Common myeloid progenitor, CD34-positive (primary cell): Measurements from ENCODE around the gene ADAMTS12.

Experiments
- CTCF ChIA-PET: fragments of 350-600 bp; sonication (Branson Sonifier 250); formaldehyde crosslinking; loops from one replicate; lab custom pipeline; 2021; ENCODE audit warnings: antibody characterized with exemption; lab: Charles Lee
- POLR2A ChIA-PET: fragments of 350-600 bp; sonication (Branson Sonifier 250); formaldehyde crosslinking; loops from one replicate; lab custom pipeline; 2021; ENCODE audit warnings: antibody characterized with exemption; lab: Charles Lee
- DNase-seq, 3 donors: peaks; one replicate each; pipeline versions ENCODE4 v3.0.0 to v3.0.0-alpha.2; 2013
- H3K27ac ChIP-seq, 2 experiments: 1 replicate in 1 of 2; 2 replicates in 1 of 2; pipeline ENCODE4 v1.7.0; 2013; ENCODE audit warnings: inconsistent platforms in 2 of 2, low read length in 2 of 2, mild to moderate bottlenecking in 2 of 2, low read depth in 1 of 2, moderate library complexity in 1 of 2; ENCODE audit not compliant: severe bottlenecking in 2 of 2, insufficient read depth in 1 of 2, poor library complexity in 1 of 2
- H3K27me3 ChIP-seq, 5 experiments: replicated peaks in 2 of 5; 1 replicate in 3 of 5; 2 replicates in 2 of 5; pipeline versions ENCODE4 v1.6.1 to v1.7.0; 2013; ENCODE audit warnings: low read length in 4 of 5, mild to moderate bottlenecking in 2 of 5, moderate library complexity in 2 of 5, inconsistent platforms in 1 of 5; ENCODE audit not compliant: insufficient read depth in 5 of 5, control insufficient read depth in 4 of 5
- H3K36me3 ChIP-seq, 4 experiments: 1 replicate in 2 of 4; 2 replicates in 2 of 4; pipeline versions ENCODE4 v1.6.1 to v1.7.0; 2013; ENCODE audit warnings: low read length in 3 of 4, control low read depth in 1 of 4, mild to moderate bottlenecking in 1 of 4; ENCODE audit not compliant: control insufficient read depth in 4 of 4, insufficient read depth in 4 of 4
- H3K4me1 ChIP-seq, 4 experiments: 1 replicate in 3 of 4; 2 replicates in 1 of 4; pipeline versions ENCODE4 v1.6.1 to v1.7.1; 2013; ENCODE audit warnings: low read length in 3 of 4, mild to moderate bottlenecking in 3 of 4, control low read depth in 1 of 4, inconsistent platforms in 1 of 4, moderate library complexity in 1 of 4; ENCODE audit not compliant: control insufficient read depth in 4 of 4, insufficient read depth in 4 of 4; ENCODE audit errors: control extremely low read depth in 1 of 4
- H3K4me3 ChIP-seq, 7 experiments: 1 replicate in 4 of 7; 2 replicates in 3 of 7; pipeline versions ENCODE4 v1.5.1 to v1.7.0; 2013; ENCODE audit warnings: mild to moderate bottlenecking in 7 of 7, low read length in 6 of 7, moderate library complexity in 6 of 7, inconsistent platforms in 2 of 7, low read depth in 2 of 7, control low read depth in 1 of 7; ENCODE audit not compliant: insufficient read depth in 4 of 7, control insufficient read depth in 1 of 7; ENCODE audit errors: extremely low read depth in 1 of 7
- H3K9me3 ChIP-seq, 5 experiments: 1 replicate in 4 of 5; 2 replicates in 1 of 5; pipeline versions ENCODE4 v1.6.1 to v1.7.1; 2013; ENCODE audit warnings: low read length in 4 of 5, mild to moderate bottlenecking in 2 of 5, inconsistent platforms in 1 of 5, low read depth in 1 of 5, moderate library complexity in 1 of 5; ENCODE audit not compliant: control insufficient read depth in 4 of 5, insufficient read depth in 2 of 5; ENCODE audit errors: control extremely low read depth in 1 of 5
- WGBS: methylation state at CpG from one replicate; pipeline ENCODE4 v1.1.5; 2013; ENCODE audit not compliant: insufficient coverage; 5-methylcytosine and 5-hydroxymethylcytosine counted together

The ADAMTS12 gene

DNA sequence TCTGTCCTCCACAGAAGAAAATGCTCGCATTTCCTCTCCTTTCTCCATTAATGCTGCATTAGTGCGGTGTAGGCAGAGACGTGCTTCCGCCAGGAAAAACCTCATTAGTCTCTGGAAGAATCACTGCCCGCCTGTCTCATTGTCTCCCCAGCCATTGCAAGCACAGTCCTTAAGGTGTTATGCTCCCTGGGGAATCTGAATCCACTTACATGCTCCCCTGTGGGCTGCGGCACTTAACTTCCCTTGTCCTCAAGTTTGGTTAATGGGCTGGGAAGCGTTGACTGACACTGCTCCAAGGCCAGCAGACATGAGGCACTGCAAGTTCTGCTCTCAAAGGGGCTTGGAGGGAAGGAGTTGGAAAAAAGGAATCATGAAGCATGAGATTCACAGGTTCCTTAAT is 409.5 kb downstream of the ADAMTS12 start:
- Histone ChIP-seq H3K36me3 (peaks cover 0 to 3% (median 0%) of the 10 kb centered on the region in 4 experiments), H3K27me3 (no peaks in the 10 kb centered on the region), H3K4me1 (no peaks in the 10 kb centered on the region), H3K9me3 (no peaks in the 10 kb centered on the region), H3K4me3 (no peak overlapping the region), H3K27ac (no peak overlapping the region)
- POLR2A ChIA-PET, result no interaction called here
- CTCF ChIA-PET, result no interaction called here
- WGBS, result 96% methylated on average over 6 of the region's 7 CpGs
- DNase-seq, result no peak

DNA sequence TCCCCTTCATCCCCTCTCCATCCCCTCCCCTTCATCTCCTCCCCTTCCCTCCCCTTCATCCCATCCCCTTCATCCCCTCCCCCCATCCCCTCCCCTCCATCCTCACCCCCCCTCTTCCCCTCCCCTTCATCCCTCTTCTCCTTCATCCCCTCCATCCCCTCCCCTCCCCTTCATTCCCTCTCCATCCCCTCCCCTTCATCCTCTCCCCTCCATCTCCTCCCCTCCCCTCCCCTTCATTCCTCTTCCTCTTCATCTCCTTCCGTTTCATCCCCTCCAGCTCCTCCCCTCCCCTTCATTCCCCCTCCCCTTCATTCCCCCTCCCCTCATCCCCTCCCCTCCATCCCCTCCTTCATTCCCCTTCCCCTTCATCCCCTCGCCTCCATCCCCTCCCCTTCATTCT is 410.9 kb downstream of the ADAMTS12 start:
- DNase-seq, result no peak
- no peaks in the 10 kb centered on the region for H3K4me1 ChIP-seq
- H3K36me3 ChIP-seq, result peaks cover 5 to 13% (median 10%) of the 10 kb centered on the region in 4 experiments
- H3K27ac ChIP-seq, result no peak overlapping the region
- ChIA-PET CTCF (no interaction called here), POLR2A (no interaction called here)
- WGBS, result no CpG with 5 or more reads among the region's 2 CpGs
- H3K9me3 ChIP-seq, result peaks cover 0 to 5% (median 0%) of the 10 kb centered on the region in 5 experiments
- no peaks in the 10 kb centered on the region for H3K27me3 ChIP-seq
- H3K4me3 ChIP-seq, result no peak overlapping the region

DNA sequence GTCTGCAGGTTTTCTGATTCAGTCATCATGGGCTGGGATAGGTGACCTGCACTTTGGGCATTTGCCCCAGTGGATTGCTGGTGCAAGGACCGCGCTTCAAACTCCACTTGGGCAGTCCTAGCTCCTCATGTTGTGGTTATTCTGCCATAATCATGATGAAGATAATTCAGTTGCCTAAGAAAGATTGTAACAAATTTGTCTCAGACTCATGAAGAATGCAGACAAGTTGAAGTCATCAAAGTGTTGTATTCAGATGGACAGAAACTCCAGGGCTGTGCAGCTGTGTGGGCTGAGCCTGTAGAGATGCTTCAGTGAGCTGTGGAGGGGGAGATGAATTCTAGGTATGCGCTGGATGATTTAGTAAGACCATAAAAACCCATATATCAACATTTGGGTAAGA is 412.5 kb downstream of the ADAMTS12 start:
- no peak for DNase-seq
- H3K4me1 ChIP-seq, result no peaks in the 10 kb centered on the region
- CTCF ChIA-PET, result no interaction called here
- H3K9me3 ChIP-seq, result peaks cover 1 to 12% (median 4%) of the 10 kb centered on the region in 5 experiments
- POLR2A ChIA-PET, result no interaction called here
- no peak overlapping the region for H3K4me3 ChIP-seq
- no peaks in the 10 kb centered on the region for H3K27me3 ChIP-seq
- peaks cover 7 to 27% (median 18%) of the 10 kb centered on the region in 4 experiments for H3K36me3 ChIP-seq
- H3K27ac ChIP-seq, result no peak overlapping the region
- 92% methylated on average over 2 of the region's 3 CpGs for WGBS

DNA sequence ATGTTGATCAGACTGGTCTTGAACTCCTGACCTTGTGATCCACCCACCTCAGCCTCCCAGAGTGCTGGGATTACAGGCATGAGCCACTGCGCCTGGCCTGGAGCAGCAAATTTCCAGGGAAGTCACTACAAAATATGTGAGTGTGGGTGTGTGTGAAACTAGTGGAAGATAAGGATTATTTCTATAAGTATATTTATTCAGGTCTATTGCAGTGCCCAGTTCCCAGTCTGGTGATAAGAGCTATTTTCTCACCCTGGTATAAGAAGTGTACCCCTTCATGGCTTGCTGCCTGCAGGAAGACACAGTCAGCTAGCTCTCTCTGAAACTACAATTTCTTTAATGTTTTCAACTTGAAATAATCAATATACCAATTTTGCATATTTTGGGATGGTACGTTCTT is 414.0 kb downstream of the ADAMTS12 start:
- WGBS, result no CpG with 5 or more reads among the region's 2 CpGs
- CTCF ChIA-PET, result interaction anchor here (1.0 kb wide), 1 partner anchor 16 kb away, joined by 3 read pairs; no protein-coding TSS in a partner anchor

DNA sequence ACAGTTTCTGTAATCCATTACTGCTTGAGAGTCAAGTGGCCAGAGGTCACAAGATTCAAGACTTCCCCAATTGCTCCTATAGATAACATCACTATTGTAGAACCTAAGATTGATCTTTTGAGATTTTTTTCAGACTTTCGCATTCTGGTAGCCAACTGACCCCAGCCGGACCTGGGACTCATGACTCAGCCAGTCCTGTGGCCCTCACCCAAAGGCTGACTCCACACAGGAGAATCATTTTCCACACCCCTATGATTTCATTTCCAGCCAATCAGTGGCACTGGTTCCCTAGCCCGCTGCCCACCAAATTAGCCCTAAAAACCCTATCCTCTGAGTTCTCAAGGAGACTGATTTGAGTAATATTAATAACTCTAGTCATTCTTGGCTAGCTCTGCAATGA is 414.8 kb downstream of the ADAMTS12 start:
- DNase-seq, result no peak
- H3K4me3 ChIP-seq, result no peak overlapping the region
- H3K27ac ChIP-seq, result no peak overlapping the region
- 100% methylated on average over 2 of the region's 3 CpGs for WGBS
- peaks cover 2 to 17% (median 8%) of the 10 kb centered on the region in 5 experiments for H3K9me3 ChIP-seq
- ChIA-PET POLR2A (no interaction called here), CTCF (no interaction called here)
- H3K36me3 ChIP-seq, result peaks cover 9 to 48% (median 31%) of the 10 kb centered on the region in 4 experiments
- no peaks in the 10 kb centered on the region for H3K4me1 ChIP-seq
- no peaks in the 10 kb centered on the region for H3K27me3 ChIP-seq

More for the DNA sequence above, 414.0 kb downstream of the ADAMTS12 start:
- Histone ChIP-seq H3K27me3 (no peaks in the 10 kb centered on the region), H3K36me3 (peaks cover 9 to 41% (median 27%) of the 10 kb centered on the region in 4 experiments), H3K4me3 (no peak overlapping the region), H3K27ac (no peak overlapping the region), H3K9me3 (peaks cover 2 to 17% (median 8%) of the 10 kb centered on the region in 5 experiments), H3K4me1 (no peaks in the 10 kb centered on the region)
- POLR2A ChIA-PET, result interaction anchor here (0.7 kb wide), 1 partner anchor 8 kb away, joined by 4 read pairs; no protein-coding TSS in a partner anchor
- DNase-seq, result no peak

DNA sequence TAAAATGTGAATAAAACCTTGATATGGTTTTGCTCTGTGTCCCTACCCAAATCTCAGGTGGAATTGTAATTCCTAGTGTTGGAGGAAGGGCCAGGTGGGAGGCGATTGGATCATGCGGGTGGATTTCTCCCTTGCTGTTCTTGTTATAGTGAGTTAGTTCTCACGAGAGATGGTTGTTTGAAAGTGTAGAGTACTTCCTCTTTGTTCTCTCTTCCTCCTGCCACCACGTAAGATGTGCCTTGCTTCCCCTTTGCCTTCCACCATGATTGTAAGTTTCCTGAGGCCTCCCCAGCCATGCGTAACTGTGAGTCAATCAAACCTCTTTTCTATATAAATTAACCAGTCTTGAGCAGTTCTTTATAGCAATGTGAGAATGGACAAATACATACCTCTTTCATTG is 416.1 kb downstream of the ADAMTS12 start:
- Histone ChIP-seq H3K27me3 (no peaks in the 10 kb centered on the region), H3K4me1 (no peaks in the 10 kb centered on the region), H3K9me3 (peaks cover 2 to 17% (median 8%) of the 10 kb centered on the region in 5 experiments), H3K27ac (no peak overlapping the region), H3K4me3 (no peak overlapping the region), H3K36me3 (peaks cover 13 to 59% (median 39%) of the 10 kb centered on the region in 4 experiments)
- DNase-seq, result peak in 2 of 3 donors; percentile 4 to 6
- WGBS, result 100% methylated on average over 2 of the region's 5 CpGs
- ChIA-PET CTCF (no interaction called here), POLR2A (no interaction called here)

DNA sequence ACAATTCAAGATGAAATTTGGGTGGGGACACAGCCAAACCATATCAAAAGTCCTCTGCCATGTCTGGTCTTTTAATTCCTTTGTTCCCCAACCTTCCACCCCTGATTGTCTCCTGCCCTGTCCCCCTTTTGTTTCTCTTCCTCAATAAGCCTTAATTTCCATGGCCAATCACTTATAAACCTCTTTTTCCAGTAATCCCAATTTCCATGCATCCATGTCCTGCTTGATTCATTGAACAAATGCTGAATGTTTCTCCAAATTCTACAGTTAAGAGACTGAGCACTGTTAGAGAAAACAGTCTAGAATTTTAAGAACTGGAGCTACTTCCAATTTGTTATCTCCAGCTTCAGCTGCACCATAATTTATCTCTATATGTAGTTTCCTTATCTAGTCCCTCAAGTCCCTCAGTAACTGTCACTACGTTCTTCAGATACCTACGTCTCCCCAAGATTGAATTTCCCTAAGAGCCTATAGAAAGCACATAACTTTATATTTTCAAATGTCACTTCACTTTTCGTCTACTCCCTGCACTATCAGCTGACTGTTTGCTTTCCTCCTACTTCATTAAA is 416.8 kb downstream of the ADAMTS12 start:
- Histone ChIP-seq H3K36me3 (peaks cover 18 to 66% (median 46%) of the 10 kb centered on the region in 4 experiments), H3K4me3 (no peak overlapping the region), H3K4me1 (no peaks in the 10 kb centered on the region), H3K27me3 (no peaks in the 10 kb centered on the region), H3K9me3 (peaks cover 2 to 17% (median 8%) of the 10 kb centered on the region in 5 experiments), H3K27ac (no peak overlapping the region)
- ChIA-PET CTCF (no interaction called here), POLR2A (no interaction called here)
- DNase-seq, result peak in 2 of 3 donors; percentile 8 to 30
- WGBS, result 100% methylated on average over 2 of the region's 3 CpGs
